NCI-H524 (cell line): ENCODE results near the gene GDPD5.
A peak's percentile ranks its signal among the peaks of the same experiment; 100 is the strongest.

Experiments used
- DNase-seq, 2 experiments: peaks; one replicate each; lab custom pipeline; 2025; lab: John Stamatoyannopoulos, UW

The GDPD5 gene

GRCh38 chr11:75516140-75516539, 9.6 kb downstream of the GDPD5 start:
- DNase-seq = no peak

- no peak for DNase-seq
Measured at GRCh38 chr11:75514596-75514995, 11.1 kb downstream of the GDPD5 start.

GRCh38 chr11:75513250-75513649, 12.5 kb downstream of the GDPD5 start:
- no peak for DNase-seq

GRCh38 chr11:75510723-75511019, 15.1 kb downstream of the GDPD5 start:
- no peak for DNase-seq

GRCh38 chr11:75510004-75510722, 15.6 kb downstream of the GDPD5 start:
- no peak for DNase-seq

- DNase-seq = no peak
Measured at GRCh38 chr11:75509020-75509720, 16.6 kb downstream of the GDPD5 start.

GRCh38 chr11:75508051-75508561, 17.6 kb downstream of the GDPD5 start:
- no peak for DNase-seq

GRCh38 chr11:75507571-75507970, 18.2 kb downstream of the GDPD5 start:
- DNase-seq = peak in 1 of 2 experiments; percentile 17

- no peak for DNase-seq
Measured at GRCh38 chr11:75506827-75507226, 18.9 kb downstream of the GDPD5 start.

- no peak for DNase-seq
Measured at GRCh38 chr11:75505916-75506692, 19.6 kb downstream of the GDPD5 start.

GRCh38 chr11:75504501-75504900, 21.2 kb downstream of the GDPD5 start:
- no peak for DNase-seq

GRCh38 chr11:75503531-75504099, 22.1 kb downstream of the GDPD5 start:
- peak; percentile 55 to 77 for DNase-seq

- DNase-seq = no peak
Measured at GRCh38 chr11:75502138-75502537, 23.6 kb downstream of the GDPD5 start.

- no peak for DNase-seq
Measured at GRCh38 chr11:75500742-75501141, 25.0 kb downstream of the GDPD5 start.

GRCh38 chr11:75499423-75500190, 26.1 kb downstream of the GDPD5 start:
- DNase-seq = no peak

GRCh38 chr11:75498556-75499255, 27.0 kb downstream of the GDPD5 start:
- no peak for DNase-seq

- no peak for DNase-seq
Measured at GRCh38 chr11:75497788-75498409, 27.8 kb downstream of the GDPD5 start.

GRCh38 chr11:75496305-75496752, 29.4 kb downstream of the GDPD5 start:
- no peak for DNase-seq

- no peak for DNase-seq
Measured at GRCh38 chr11:75495749-75496304, 29.9 kb downstream of the GDPD5 start.

GRCh38 chr11:75493626-75494025, 32.1 kb downstream of the GDPD5 start:
- DNase-seq = no peak
